Middle frontal gyrus (tissue), 1 donor: Measurements from ENCODE around the gene PRR30.
"Not testable (repeated sequence)": the region's sequence is repeated elsewhere in the genome, so short reads cannot be mapped to it uniquely, and the experiment has no call there.

Source experiments
- DNase-seq: peaks from one replicate; pipeline ENCODE4 v3.0.0-alpha.2; 2015; ENCODE audit warnings: low spot score; ENCODE audit errors: extremely low spot score

PRR30 gene

DNA sequence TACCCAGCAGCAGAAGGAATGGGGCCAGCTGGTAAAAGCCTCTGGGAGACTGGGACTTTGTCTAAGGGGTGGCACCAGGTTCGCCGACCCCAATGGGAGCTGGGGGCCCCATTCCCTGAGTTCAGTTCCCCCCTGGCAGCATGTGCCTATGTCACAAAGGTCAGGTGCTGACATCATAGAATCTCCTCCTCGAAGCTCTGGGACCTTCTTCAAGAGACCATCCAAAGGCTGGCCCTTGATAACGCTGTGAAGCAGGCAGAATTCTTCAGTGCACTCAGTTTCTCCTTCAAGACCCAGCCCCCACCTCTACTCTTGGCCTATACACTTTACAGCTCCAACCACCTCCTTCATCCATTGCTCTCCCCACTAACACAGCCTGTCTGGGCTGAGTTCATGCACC lies at the start of gene PRR30:
PRR30 (minus strand) TSS at position 101 of the 400 bp plus-strand sequence. CDS start 1,081 bp downstream, outside the sequence.
- no peak for DNase-seq

- DNase-seq = no peak
Observed at GRCh38 chr2:27186613-27187345, 47.6 kb upstream of the PRR30 start.

- DNase-seq = peak; percentile 4
Observed at GRCh38 chr2:27185331-27186026, 46.3 kb upstream of the PRR30 start.

GRCh38 chr2:27184115-27184514 lies 44.9 kb upstream of the PRR30 start:
- DNase-seq = no peak

DNA sequence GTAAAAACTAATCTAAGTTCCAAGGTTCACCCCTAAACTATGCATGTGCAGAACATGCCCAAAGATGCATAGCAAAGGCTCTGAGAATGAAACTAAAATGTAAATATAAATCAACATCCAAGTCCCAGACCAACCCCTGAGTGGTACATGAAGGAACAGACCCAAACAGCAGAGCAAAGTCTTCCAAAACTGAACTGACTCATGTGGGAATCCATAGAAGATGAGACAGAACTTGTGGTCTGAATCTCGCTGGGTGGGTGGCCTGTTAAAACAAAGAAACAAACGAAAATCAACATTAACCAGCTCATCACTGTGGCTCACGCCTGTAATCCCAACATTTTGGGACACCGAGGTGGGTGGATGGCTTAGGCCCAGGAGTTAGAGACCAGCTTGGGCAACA lies 43.1 kb upstream of the PRR30 start:
- no peak for DNase-seq

GRCh38 chr2:27179344-27180000 lies 40.3 kb upstream of the PRR30 start:
- DNase-seq = no peak

DNA sequence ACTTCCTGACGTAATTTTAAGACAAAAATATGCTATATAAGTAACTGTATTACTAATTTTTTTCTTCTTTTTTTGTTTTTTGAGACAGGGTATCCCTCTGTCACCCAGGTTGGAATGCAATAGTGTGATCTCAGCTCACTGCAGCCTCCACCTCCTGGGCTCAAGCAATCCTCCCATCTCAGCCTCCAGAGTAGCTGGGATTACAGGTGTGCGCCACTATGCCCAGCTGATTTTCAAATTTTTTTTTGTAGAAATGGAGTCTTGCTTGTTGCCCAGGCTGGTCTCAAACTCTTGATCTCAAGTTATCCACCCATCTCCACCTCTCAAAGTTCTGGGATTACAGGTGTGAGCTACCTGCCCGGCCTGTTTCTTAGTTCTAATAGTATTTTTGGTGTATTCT lies 39.3 kb upstream of the PRR30 start:
- DNase-seq = no peak

DNA sequence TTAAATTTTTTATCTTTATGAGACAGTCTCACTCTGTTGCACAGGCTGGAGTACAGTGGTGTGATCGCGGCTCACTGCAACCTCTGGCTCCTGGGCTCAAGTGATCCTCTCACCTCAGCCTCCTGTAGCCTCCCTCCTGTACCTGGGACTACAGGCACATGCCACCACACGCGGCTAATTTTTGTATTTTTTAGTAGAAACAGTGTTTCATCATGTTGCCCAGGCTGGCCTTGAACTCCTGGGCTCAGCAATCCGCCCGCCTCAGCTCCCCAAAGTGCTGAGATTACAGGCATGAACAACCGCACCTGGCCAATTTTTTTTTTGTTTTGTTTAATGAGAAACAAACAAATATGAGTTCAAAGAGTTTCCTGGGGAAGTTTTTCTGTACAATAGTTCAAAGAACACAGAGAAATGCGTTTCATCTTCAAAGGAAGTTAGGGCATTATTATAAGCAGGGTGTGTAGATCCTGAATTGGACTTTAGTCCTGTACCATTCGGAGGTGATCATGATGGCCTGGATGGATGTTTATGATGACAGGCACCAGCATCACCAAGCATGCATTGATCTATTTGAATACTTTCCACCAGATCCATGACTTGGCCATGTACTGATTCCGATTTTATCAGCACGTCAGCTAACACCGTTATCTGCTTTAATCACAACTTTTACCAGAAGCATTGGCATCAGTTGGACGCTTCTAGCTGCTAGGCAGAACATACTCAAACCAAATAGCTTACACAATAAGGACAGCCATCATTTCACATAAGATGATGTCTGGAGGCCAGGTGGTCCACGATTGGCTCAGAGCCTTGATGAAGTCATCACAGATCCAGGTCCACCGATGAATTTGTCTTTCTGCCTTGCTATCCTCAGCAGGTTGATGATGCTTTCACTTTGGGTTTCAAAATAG lies 38.5 kb upstream of the PRR30 start:
- no peak for DNase-seq

DNA sequence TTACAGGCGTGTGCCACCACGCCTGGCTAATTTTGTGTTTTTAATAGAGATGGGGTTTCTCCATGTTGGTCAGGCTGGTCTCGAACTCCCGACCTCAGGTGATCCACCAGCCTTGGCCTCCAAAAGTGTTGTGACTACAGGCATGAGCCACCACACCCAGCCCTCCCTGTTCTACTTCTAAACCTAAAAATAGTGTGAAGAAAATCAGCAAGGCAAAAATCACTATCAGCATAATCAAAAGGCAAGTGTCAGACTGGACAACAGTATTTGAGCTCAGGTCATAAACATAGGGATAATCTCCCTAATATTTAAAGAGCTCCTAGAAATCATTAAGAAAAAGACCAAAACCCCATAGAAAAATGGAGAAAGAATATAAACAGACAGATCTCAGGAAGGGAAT lies 36.6 kb upstream of the PRR30 start:
- DNase-seq = not testable (repeated sequence)

- DNase-seq = no peak
Observed at GRCh38 chr2:27175330-27175729, 36.1 kb upstream of the PRR30 start.

DNA sequence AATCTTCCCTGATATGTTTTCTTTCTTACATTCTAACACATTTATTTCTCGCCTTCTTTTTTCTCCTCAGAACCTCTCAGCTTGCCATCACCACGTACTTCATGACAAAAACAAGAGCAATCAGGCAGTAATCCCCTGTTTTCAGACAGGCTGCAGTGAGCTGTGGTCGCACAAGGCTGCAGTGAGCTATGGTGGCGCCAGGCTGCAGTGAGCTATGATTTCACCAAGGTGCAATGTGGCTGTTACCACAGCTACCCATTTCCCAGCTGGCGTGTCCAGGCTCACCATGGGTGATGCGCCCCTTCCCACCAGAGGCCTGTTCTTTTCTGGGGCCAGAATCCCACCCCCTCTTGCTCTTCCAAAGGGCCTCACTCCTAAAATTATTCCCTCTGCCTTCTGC lies 35.4 kb upstream of the PRR30 start:
- DNase-seq = no peak

DNA sequence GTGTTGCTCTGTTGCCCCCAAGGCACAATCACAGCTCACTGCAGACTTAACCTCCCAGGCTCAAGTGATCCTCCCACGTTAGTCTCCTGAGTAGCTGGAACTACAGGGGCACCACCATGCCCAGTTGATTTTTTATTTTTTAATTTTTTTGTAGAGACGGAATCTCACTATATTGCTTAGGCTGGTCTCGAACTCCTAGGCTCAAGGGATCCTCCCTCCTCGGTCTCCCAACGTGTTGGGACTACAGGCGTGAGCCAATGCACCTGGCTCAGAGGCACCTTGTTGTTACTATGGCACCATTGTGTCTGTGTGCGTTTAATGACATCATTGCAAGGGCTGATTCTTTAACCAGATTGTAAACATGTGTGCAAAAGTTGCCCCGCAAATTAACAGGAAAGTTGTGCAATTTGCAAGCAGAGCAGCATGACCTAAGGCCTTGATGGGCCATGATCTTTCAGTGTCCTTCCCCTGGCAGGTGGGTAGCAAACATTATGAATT lies 32.2 kb upstream of the PRR30 start:
- DNase-seq = no peak

DNA sequence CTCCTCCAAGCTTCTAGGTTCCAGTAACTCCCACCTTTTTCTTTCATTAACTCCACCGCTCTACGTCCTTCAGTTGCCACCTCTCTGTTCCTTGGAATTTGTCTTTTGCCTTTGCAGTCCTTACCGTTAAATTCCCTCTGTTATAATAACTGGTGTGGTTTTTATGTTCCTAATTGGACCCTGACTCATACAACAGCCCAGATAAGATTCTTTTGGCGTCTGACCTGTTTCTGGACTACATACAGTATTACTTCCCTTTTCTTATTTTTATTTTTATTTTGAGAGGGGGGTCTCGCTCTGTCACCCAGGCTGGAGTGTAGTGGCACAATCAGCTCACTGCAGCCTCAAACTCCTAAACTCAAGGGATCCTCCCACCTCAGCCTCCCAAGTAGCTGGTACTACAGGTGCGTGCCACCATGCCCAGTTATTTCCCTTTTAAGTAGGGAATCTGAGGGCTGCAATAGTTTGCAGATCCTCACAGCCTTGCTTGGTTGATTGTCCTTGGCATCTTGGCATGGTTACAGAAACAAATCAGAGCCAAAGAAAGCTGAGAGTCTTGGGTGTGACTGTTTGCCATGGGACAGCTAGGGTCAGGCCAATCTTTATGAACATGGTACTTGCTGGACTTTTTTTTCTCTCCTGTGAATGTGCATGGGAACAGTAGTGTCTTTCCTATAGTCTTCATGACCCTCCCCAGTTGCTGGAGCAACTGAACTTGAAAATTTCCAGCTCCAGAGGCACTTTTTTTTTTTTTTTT lies 31.5 kb upstream of the PRR30 start:
- no peak for DNase-seq

- no peak for DNase-seq
Observed at GRCh38 chr2:27164960-27165763, 26.0 kb upstream of the PRR30 start.

GRCh38 chr2:27162151-27163121 lies 23.2 kb upstream of the PRR30 start:
- no peak for DNase-seq

- no peak for DNase-seq
Observed at GRCh38 chr2:27160191-27160590, 21.0 kb upstream of the PRR30 start.

- DNase-seq = no peak
Observed at GRCh38 chr2:27159271-27159670, 20.1 kb upstream of the PRR30 start.

DNA sequence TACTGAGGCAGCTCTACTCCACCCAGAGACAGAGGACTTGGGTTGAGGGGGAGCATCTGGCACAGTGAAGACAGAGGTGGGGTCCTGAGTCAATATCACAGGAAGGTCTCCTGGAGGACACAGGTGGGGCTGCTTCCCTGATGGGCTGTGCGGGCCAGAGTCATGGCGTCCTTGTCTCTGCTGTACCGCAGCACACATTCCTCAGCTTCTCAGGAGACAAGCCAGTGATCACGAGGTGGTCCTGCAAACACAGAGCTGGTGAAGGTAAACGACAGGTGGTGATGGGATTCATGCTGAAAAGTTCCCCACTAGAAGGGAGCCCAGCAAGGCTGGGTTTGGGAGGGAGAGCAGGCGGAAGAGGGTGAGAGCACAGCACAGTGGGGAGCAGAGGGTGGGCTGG lies 19.3 kb upstream of the PRR30 start:
- no peak for DNase-seq
